CD4-positive, alpha-beta T cell (primary cell): ENCODE measurements around the gene MAD2L1. TPM values are rescaled to one million over a fixed set of nuclear protein-coding genes. Genes with fewer than 3 reads are reported as not detected.

Source experiments
- ATAC-seq: fragments of 200-7000 bp; cut with Tn5 transposase; one replicate; pipeline ENCODE4 v1.10.0; 2022; ENCODE audit warnings: mild to moderate bottlenecking; ENCODE audit not compliant: poor library complexity
- CTCF ChIA-PET: fragments of 350-600 bp; sonication (Branson Sonifier 250); formaldehyde crosslinking; loops from one replicate; lab custom pipeline; 2021; ENCODE audit warnings: antibody characterized with exemption, inconsistent platforms; lab: Charles Lee
- POLR2A ChIA-PET: fragments of 350-600 bp; sonication (Branson Sonifier 250); formaldehyde crosslinking; loops from one replicate; lab custom pipeline; 2021; ENCODE audit warnings: antibody characterized with exemption, inconsistent platforms; lab: Charles Lee
- DNase-seq, 14 experiments: peaks; one replicate each; pipeline ENCODE4 v3.0.0-alpha.2; 2013 to 2020; ENCODE audit warnings: mixed read lengths in 2 of 14
- H3K27ac ChIP-seq, 2 donors: one replicate each; pipeline versions ENCODE4 v1.5.1 to v1.7.0; 2013; ENCODE audit warnings: low read length in 2 of 2, low read depth in 1 of 2, mild to moderate bottlenecking in 1 of 2
- H3K27me3 ChIP-seq, 2 experiments: 1 replicate in 1 of 2; 2 replicates in 1 of 2; pipeline versions ENCODE4 v1.6.1 to v1.7.0; 2013; ENCODE audit warnings: low read length in 2 of 2, control low read depth in 1 of 2, mild to moderate bottlenecking in 1 of 2, moderate library complexity in 1 of 2; ENCODE audit not compliant: insufficient read depth in 2 of 2, control insufficient read depth in 1 of 2
- H3K36me3 ChIP-seq: one replicate; pipeline ENCODE4 v1.6.1; 2013; ENCODE audit warnings: low read length, control low read depth; ENCODE audit not compliant: insufficient read depth
- H3K4me1 ChIP-seq: one replicate; pipeline ENCODE4 v1.6.1; 2013; ENCODE audit warnings: low read length, control low read depth; ENCODE audit not compliant: insufficient read depth
- H3K4me3 ChIP-seq: one replicate; pipeline ENCODE4 v1.5.1; 2013; ENCODE audit warnings: mild to moderate bottlenecking, low read length, moderate library complexity
- H3K9me3 ChIP-seq, 2 experiments: 1 replicate in 1 of 2; 2 replicates in 1 of 2; pipeline versions ENCODE4 v1.6.1 to v1.7.0; 2013; ENCODE audit warnings: low read length in 2 of 2, mild to moderate bottlenecking in 2 of 2, control low read depth in 1 of 2, moderate library complexity in 1 of 2; ENCODE audit not compliant: control insufficient read depth in 1 of 2, insufficient read depth in 1 of 2
- H3K27ac Mint-ChIP-seq: one replicate; pipeline ENCODE4 v1.8.0; 2020; ENCODE audit warnings: mixed read lengths
- H3K27me3 Mint-ChIP-seq: one replicate; pipeline ENCODE4 v1.8.0; 2021; ENCODE audit warnings: mixed read lengths
- H3K36me3 Mint-ChIP-seq: one replicate; pipeline ENCODE4 v1.8.0; 2021; ENCODE audit warnings: low read depth, mixed read lengths
- H3K4me1 Mint-ChIP-seq: one replicate; pipeline ENCODE4 v1.8.0; 2021; ENCODE audit warnings: low read depth, mixed read lengths
- H3K4me3 Mint-ChIP-seq: one replicate; pipeline ENCODE4 v1.8.0; 2020; ENCODE audit warnings: mild to moderate bottlenecking, mixed read lengths
- H3K9me3 Mint-ChIP-seq: one replicate; pipeline ENCODE4 v1.8.0; 2020; ENCODE audit warnings: mixed read lengths
- CTCF ChIP-seq: fragments of 200-600 bp; IDR thresholded peaks from one replicate; pipeline ENCODE4 v1.8.0; 2022; ENCODE audit warnings: antibody characterized with exemption, mild to moderate bottlenecking
- intact Hi-C, 2 experiments: fragments of 100-400 bp; cut with DNase I in 1 of 2; cut with micrococcal nuclease in 1 of 2; formaldehyde crosslinking; loops; one replicate each; pipeline versions ENCODE4 v1.15.1 to v1.9.0; 2023 to 2025; cut with DNase I, micrococcal nuclease
- polyA plus RNA-seq, 2 donors: library from polyadenylated mRNA; unstranded; fragments of 120-200 nt; gene quantifications; one replicate each; pipeline ENCODE4 v1.2.1, GENCODE V29; 2013
- total RNA-seq, 174 experiments: library from RNA in 2 of 174; stranded (reverse) in 2 of 174; gene quantifications; one replicate each; pipeline ENCODE4 v1.2.3 and lab custom pipeline; 2021 to 2026

The MAD2L1 gene
- total RNA-seq: 1 to 10 TPM; 4.6 to 5.6 TPM
- 9.6 TPM for polyA plus RNA-seq (2013, experiment 1 of 2)
- 11.0 TPM for polyA plus RNA-seq (2013, experiment 2 of 2)
- 1.2 to 181 (median 13.7) reads per million in 172 experiments for total RNA-seq (lab: John Stamatoyannopoulos, UW)

GRCh38 chr4:120066517-120067340, at the start of gene MAD2L1:
MAD2L1 (minus strand) TSS chr4:120066848; CDS start chr4:120066734, 114 bp downstream.
- Mint-ChIP-seq H3K36me3 (peaks cover 10% of the 10 kb centered on the region), H3K27ac (peak within 1 kb of the TSS; percentile 92), H3K4me3 (peak within 1 kb of the TSS; percentile 89), H3K4me1 (peaks cover 74% of the 10 kb centered on the region), H3K27me3 (no peaks in the 10 kb centered on the region), H3K9me3 (no peaks in the 10 kb centered on the region)
- peak; percentile 92 for ATAC-seq
- no peaks in the 10 kb centered on the region for H3K36me3 ChIP-seq
- peak within 1 kb of the TSS; percentile 90 to 95 for H3K27ac ChIP-seq
- H3K4me3 ChIP-seq: peak within 1 kb of the TSS; percentile 73
- H3K9me3 ChIP-seq: no peaks in the 10 kb centered on the region
- ChIA-PET CTCF (interaction anchor here (1.2 to 1.3 kb wide), 2 partner anchors 10 to 438 kb away, joined by 4 read pairs; partner anchors contain the start of gene PDE5A), POLR2A (interaction anchor here (0.9 to 1.2 kb wide), 2 partner anchors 767 to 1112 kb away, joined by 3 to 5 read pairs; no protein-coding TSS in a partner anchor)
- H3K4me1 ChIP-seq: peaks cover 14% of the 10 kb centered on the region
- intact Hi-C loops: no loop called here
- no peak for TF ChIP-seq CTCF
- no peaks in the 10 kb centered on the region for H3K27me3 ChIP-seq
- peak; percentile 97 to 100 (median 99) for DNase-seq

GRCh38 chr4:120111745-120112144, 45.1 kb upstream of the MAD2L1 start:
- H3K27ac Mint-ChIP-seq: no peak overlapping the region
- H3K27me3 Mint-ChIP-seq: peaks cover 9% of the 10 kb centered on the region
- ATAC-seq: no peak
- no peak overlapping the region for H3K27ac ChIP-seq
- H3K4me3 ChIP-seq: no peak overlapping the region
- H3K36me3 Mint-ChIP-seq: no peaks in the 10 kb centered on the region
- H3K36me3 ChIP-seq: no peaks in the 10 kb centered on the region
- no peaks in the 10 kb centered on the region for H3K4me1 Mint-ChIP-seq
- no peak for TF ChIP-seq CTCF
- ChIA-PET POLR2A (no interaction called here), CTCF (no interaction called here)
- peaks cover 0 to 3% of the 10 kb centered on the region in 2 experiments for H3K27me3 ChIP-seq
- H3K9me3 ChIP-seq: peaks cover 0 to 4% of the 10 kb centered on the region in 2 experiments
- no peak for DNase-seq
- no peaks in the 10 kb centered on the region for H3K4me1 ChIP-seq
- H3K4me3 Mint-ChIP-seq: no peak overlapping the region
- no peaks in the 10 kb centered on the region for H3K9me3 Mint-ChIP-seq
- intact Hi-C loops: no loop called here

DNA sequence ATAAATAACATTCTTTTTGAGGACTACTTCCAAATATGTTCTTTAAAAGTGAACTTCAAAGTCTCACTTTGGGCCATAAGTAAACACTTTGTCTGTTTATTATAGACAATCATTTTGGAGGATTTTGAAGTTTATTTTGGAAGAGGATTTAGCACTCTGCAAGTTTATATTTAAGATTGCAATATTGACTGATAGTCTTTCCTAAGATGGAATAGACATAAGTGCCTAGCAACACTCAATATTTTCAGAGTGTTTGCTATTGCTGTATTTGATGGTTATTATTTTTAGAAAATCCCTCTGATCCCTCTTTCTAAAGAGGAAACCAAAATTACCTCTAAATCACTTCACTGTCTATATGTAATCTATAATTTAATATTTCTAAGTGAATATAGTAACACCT, 42.8 kb upstream of the MAD2L1 start:
- H3K9me3 Mint-ChIP-seq: no peaks in the 10 kb centered on the region
- no peaks in the 10 kb centered on the region for H3K4me1 ChIP-seq
- ChIA-PET POLR2A (no interaction called here), CTCF (no interaction called here)
- intact Hi-C loops: no loop called here
- no peak for ATAC-seq
- H3K27me3 ChIP-seq: peaks cover 0 to 3% of the 10 kb centered on the region in 2 experiments
- TF ChIP-seq CTCF: no peak
- H3K27me3 Mint-ChIP-seq: peaks cover 6% of the 10 kb centered on the region
- no peaks in the 10 kb centered on the region for H3K36me3 Mint-ChIP-seq
- no peak overlapping the region for H3K27ac ChIP-seq
- H3K4me3 ChIP-seq: no peak overlapping the region
- no peak overlapping the region for H3K4me3 Mint-ChIP-seq
- no peaks in the 10 kb centered on the region for H3K4me1 Mint-ChIP-seq
- DNase-seq: no peak
- H3K36me3 ChIP-seq: no peaks in the 10 kb centered on the region
- H3K27ac Mint-ChIP-seq: no peak overlapping the region
- H3K9me3 ChIP-seq: peaks cover 0 to 4% of the 10 kb centered on the region in 2 experiments
